Activated CD8-positive, alpha-beta memory T cell treated with anti-CD3 and anti-CD28 coated beads for 48 hours (primary cell): ENCODE measurements around the gene CNOT6L.
"Not testable (repeated sequence)": the region's sequence is repeated elsewhere in the genome, so short reads cannot be mapped to it uniquely, and the experiment has no call there.

Experiments
- DNase-seq, 3 experiments: peaks; one replicate each; pipeline ENCODE4 v3.0.0-alpha.2; 2020; ENCODE audit warnings: low read depth in 2 of 3, low spot score in 2 of 3

CNOT6L gene

GRCh38 chr4:77782102-77782835 is 36.9 kb downstream of the CNOT6L start:
- no peak for DNase-seq

- DNase-seq: not testable (repeated sequence)
Observed at GRCh38 chr4:77780762-77781161, 38.4 kb downstream of the CNOT6L start.

GRCh38 chr4:77777135-77777807 is 41.9 kb downstream of the CNOT6L start:
- no peak for DNase-seq

GRCh38 chr4:77776182-77777134 is 42.7 kb downstream of the CNOT6L start:
- DNase-seq: no peak

- no peak for DNase-seq
Observed at GRCh38 chr4:77773101-77773500, 46.1 kb downstream of the CNOT6L start.

GRCh38 chr4:77771566-77771965 is 47.6 kb downstream of the CNOT6L start:
- no peak for DNase-seq

GRCh38 chr4:77765720-77766119 is 53.4 kb downstream of the CNOT6L start:
- no peak for DNase-seq

GRCh38 chr4:77762531-77762930 is 56.6 kb downstream of the CNOT6L start:
- no peak for DNase-seq

- no peak for DNase-seq
Observed at GRCh38 chr4:77761595-77761994, 57.6 kb downstream of the CNOT6L start.

- no peak for DNase-seq
Observed at GRCh38 chr4:77758804-77759203, 60.4 kb downstream of the CNOT6L start.

GRCh38 chr4:77751764-77752163 is 67.4 kb downstream of the CNOT6L start:
- DNase-seq: no peak

- no peak for DNase-seq
Observed at GRCh38 chr4:77745792-77746191, 73.4 kb downstream of the CNOT6L start.

- DNase-seq: no peak
Observed at GRCh38 chr4:77742054-77742453, 77.1 kb downstream of the CNOT6L start.

- no peak for DNase-seq
Observed at GRCh38 chr4:77740480-77740879, 78.7 kb downstream of the CNOT6L start.

GRCh38 chr4:77734928-77735327 is 84.2 kb downstream of the CNOT6L start:
- no peak for DNase-seq

- no peak for DNase-seq
Observed at GRCh38 chr4:77731656-77732055, 87.5 kb downstream of the CNOT6L start.

GRCh38 chr4:77728420-77728819 is 90.7 kb downstream of the CNOT6L start:
- no peak for DNase-seq

- no peak for DNase-seq
Observed at GRCh38 chr4:77721073-77721472, 98.1 kb downstream of the CNOT6L start.

GRCh38 chr4:77718500-77718899 is 100.7 kb downstream of the CNOT6L start:
- not testable (repeated sequence) for DNase-seq

- no peak for DNase-seq
Observed at GRCh38 chr4:77715414-77716290, 103.5 kb downstream of the CNOT6L start.

- no peak for DNase-seq
Observed at GRCh38 chr4:77714514-77714913, 104.7 kb downstream of the CNOT6L start.
